ENCODE data around the gene SLC25A41.

SLC25A41 gene

DNA sequence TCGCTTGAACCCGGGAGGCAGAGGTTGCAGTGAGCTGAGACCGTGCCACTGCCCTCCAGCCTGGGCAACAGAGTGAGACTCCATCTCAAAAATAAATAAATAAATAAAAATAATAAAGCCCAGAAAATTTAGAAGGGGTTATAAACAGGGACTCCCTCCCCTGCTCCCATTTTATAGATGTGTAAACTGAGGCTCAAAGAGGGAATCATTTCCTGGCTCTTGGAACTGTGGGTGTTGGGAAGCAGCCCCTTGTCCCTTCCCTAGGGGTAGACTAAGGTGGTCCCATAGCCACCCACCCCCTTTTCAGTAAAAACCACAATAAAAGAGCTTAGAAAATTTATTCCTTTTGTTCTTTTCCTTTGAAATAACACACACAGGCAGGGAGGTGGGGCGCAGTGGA lies 6.2 kb upstream of the SLC25A41 start:
- TF ChIP-seq, protein P1, sequence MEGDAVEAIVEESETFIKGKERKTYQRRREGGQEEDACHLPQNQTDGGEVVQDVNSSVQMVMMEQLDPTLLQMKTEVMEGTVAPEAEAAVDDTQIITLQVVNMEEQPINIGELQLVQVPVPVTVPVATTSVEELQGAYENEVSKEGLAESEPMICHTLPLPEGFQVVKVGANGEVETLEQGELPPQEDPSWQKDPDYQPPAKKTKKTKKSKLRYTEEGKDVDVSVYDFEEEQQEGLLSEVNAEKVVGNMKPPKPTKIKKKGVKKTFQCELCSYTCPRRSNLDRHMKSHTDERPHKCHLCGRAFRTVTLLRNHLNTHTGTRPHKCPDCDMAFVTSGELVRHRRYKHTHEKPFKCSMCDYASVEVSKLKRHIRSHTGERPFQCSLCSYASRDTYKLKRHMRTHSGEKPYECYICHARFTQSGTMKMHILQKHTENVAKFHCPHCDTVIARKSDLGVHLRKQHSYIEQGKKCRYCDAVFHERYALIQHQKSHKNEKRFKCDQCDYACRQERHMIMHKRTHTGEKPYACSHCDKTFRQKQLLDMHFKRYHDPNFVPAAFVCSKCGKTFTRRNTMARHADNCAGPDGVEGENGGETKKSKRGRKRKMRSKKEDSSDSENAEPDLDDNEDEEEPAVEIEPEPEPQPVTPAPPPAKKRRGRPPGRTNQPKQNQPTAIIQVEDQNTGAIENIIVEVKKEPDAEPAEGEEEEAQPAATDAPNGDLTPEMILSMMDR (IDR thresholded peaks at IDR 0.05): no peak

DNA sequence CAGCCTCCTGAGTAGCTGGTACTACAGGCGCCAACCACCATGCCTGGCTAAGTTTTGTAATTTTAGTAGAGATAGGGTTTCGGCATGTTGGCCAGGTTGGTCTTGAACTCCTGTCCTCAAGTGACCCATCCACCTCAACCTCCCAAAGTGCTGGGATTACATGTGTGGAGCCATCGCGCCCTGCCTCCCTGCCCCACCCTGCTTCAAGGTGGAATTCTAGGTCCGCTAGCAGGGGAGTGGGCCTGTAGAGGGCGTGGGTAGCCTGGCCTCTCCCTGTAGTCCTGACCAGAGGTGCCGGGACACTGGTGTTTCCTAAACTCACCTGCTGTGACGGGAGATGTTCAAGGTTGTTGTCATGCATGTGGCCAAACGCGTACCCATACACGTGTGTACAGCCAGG lies 398 bp downstream of the SLC25A41 start:
- TF ChIP-seq, protein P1 (IDR thresholded peaks at IDR 0.05): no peak

DNA sequence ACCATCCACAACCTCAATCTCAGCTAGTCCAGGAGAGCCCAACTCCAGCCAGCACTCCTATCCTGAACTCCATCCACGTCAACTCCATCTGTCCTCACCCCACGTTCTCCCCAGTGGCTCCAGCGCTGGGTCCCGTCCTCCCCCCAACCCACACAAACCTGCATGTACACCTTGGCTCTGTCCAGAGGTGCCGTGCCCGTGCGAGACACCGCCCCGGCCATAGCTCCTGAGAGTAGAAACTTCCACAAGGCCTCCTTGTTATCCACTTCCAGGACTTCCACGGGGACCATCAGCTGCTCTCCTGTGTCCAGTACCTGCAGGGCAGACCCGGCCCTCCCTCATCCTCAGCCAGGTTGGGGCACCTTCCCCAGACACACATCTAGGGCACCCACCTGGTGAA lies 1.7 kb downstream of the SLC25A41 start:
- TF ChIP-seq, protein P1 (IDR thresholded peaks at IDR 0.05): no peak

DNA sequence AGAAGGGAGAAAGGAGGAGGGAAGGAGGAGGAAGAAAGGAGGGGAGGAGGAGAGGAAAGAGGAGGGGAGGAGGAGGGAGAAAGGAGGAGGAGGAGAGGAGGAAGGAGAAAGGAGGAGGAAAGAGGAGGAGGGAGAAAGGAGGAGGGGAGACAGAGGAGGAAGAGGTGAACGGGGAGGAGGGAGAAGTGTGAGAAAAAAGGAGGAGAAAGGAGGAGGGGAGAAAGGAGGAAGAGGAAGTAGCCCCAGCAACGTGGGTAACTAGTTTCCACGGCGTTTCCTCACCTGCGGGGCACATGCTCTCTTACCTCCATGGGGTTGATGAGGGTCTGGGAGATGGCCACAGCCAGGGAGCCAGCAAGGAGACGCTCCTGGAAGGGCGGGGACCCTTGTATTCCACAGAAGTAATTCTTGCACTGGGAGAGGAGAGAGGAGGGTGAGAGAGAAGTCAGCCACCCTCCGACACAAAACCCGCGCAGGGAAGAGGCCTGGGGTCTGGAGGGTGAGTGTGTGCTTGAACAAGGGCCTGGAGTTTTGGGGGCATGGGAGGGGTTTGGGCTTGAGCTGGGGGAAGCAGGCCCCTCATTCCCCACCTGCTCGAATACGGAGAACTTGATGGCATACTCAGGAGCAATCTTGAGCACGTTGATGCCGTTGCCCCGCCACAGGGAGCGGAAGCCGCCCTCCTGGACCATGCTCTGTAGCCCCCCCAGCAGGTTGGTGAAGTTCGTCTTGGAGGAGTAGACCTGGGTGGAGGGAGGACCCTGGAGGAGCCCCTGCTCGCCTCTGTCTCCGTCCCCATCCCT lies 3.9 kb downstream of the SLC25A41 start:
- TF ChIP-seq, protein P1 (IDR thresholded peaks at IDR 0.05): no peak

DNA sequence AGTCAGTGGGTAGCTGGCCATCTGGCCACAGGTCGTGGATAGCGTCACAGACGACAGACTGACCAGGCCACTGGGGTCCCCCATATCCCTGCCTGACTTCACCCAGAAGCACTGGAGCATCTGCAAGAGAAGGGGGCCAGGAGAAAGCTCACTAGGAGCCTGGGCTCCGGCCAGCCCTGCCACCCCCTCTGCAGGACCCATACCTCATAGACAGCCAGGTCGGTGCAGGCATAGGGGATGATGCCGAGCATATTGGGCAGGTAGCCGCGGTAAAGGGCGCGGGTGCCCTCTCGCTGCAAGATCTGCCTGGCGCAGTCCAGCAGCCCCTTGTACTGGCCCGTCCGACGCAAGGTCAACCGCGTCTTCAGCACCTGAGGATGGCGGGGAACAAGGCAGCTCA lies 6.4 kb downstream of the SLC25A41 start:
- TF ChIP-seq, protein P1 (IDR thresholded peaks at IDR 0.05): no peak

DNA sequence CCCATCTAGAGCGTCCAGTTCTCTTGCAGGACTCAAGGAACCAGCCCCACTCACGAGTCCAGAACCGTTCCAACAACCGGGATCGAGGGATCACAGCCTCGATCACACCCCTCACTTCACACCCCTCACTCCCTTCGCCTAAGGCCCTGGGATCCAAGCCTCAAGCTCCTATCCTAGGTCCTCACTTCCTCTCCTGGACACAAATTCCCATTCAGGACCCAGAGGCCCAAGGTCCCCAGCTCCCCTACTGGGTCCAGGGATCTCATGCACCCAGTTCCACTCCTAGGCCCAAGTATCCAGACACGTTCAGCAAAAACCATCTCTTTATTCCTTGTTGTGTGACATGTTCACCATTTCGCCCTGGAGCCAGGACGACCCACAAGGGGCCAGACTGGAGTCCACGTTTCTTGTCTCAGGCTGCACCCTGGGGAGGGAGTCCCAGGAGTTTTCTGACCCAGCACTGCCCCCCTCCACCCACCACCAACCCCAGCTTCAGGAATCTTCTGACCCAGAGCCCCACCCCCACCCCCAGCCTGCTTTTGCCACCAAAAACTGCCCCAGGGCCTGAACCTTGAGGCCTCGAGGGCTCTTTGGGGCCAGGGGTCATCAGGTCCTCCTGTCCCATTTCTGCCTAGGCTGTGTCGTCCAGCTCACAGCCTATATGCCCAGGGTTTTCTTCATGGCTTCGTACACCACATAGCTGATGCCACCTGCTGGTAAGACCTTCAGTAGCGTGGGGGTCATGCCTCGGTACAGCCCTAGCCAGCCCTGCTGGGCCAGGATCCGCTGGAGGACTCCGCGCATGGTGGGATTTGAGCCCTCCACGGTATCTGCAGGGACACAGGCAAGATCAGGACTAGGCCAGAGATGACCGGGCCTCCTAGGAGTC lies 7.6 kb downstream of the SLC25A41 start:
- TF ChIP-seq, protein P1 (IDR thresholded peaks at IDR 0.05): no peak

DNA sequence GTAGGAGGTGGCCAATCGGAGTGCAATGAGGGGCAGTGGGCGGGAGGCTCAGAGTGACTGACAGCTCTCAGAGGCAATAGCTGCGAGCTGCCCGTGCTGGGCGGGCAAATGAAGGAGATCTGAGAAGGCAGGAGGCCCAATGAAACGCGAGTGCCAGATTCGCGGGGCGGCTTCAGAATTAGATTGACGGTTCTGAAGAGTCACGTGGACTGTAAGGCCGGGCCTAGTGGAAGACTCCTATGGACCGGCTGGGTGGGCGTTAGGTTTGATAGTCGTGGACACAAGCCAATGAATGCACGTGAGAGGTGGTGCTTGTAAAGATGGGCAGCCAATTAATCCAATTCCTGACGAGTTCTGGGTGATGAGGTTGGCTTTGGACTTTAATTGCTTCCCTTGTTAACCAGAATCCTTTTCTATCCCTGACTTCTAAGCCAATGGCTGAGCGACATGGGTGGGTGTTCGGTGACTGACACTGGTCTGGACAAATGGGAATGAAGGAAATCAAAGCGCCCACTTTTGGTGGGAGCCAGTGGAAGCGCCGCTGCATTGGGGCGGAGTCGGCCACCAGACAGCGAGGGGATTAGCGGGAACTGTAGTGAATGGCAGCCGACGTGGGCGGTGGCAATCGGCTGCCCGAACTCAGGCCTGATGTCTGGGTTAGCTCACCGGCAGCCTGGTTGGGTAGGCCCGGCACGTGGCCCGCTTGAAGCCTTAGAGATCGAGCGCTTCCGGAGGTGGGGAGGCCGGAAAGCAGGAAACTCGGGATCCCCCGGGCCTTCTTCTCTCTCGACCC lies 8.4 kb downstream of the SLC25A41 start:
- TF ChIP-seq, protein P1 (IDR thresholded peaks at IDR 0.05): no peak

All from LNCAP (cell line).